GM23338 (cell line): Measurements from ENCODE around the gene CHRM1. TPM values are rescaled to one million over a fixed set of nuclear protein-coding genes. Genes with fewer than 3 reads are reported as not detected.
A peak's percentile ranks its signal among the peaks of the same experiment; 100 is the strongest.

Experiments used
- ATAC-seq: fragments of 200-7000 bp; cut with Tn5 transposase; 3 replicates; pipeline ENCODE4 v1.9.1; 2020
- DNase-seq: peaks from one replicate; pipeline ENCODE4 v3.0.0-alpha.2; 2015; ENCODE audit warnings: low spot score
- H2AFZ ChIP-seq: fragments of 200-600 bp; sonication (generic); 2 replicates; pipeline ENCODE4 v1.8.0; 2016; ENCODE audit warnings: antibody characterized with exemption, mild to moderate bottlenecking, moderate library complexity
- H3F3A ChIP-seq: fragments of 200-600 bp; sonication (generic); replicated peaks from 2 replicates; pipeline ENCODE4 v1.8.0; 2017; ENCODE audit warnings: antibody characterized with exemption, mixed run types, low read depth
- H3K27ac ChIP-seq: fragments of 200-600 bp; sonication (generic); 2 replicates; pipeline ENCODE4 v1.6.1; 2016; ENCODE audit warnings: low read depth
- H3K27me3 ChIP-seq: fragments of 200-600 bp; sonication (generic); 2 replicates; pipeline ENCODE4 v1.8.0; 2016; ENCODE audit warnings: mild to moderate bottlenecking, mixed run types, moderate library complexity; ENCODE audit not compliant: insufficient read depth
- H3K36me3 ChIP-seq: fragments of 200-600 bp; sonication (generic); 2 replicates; pipeline ENCODE4 v1.8.0; 2016; ENCODE audit warnings: mild to moderate bottlenecking; ENCODE audit not compliant: insufficient read depth
- H3K4me1 ChIP-seq: fragments of 200-600 bp; sonication (generic); 2 replicates; pipeline ENCODE4 v1.8.0; 2016; ENCODE audit warnings: mild to moderate bottlenecking, moderate library complexity; ENCODE audit not compliant: insufficient read depth
- H3K4me2 ChIP-seq: fragments of 200-600 bp; sonication (generic); 2 replicates; pipeline ENCODE4 v1.7.1; 2017; ENCODE audit warnings: mixed run types
- H3K4me3 ChIP-seq: fragments of 200-600 bp; sonication (generic); 2 replicates; pipeline ENCODE4 v1.6.1; 2016; ENCODE audit warnings: mixed run types
- H3K79me2 ChIP-seq: fragments of 200-600 bp; sonication (generic); replicated peaks from 2 replicates; pipeline ENCODE4 v1.8.0; 2017; ENCODE audit warnings: mild to moderate bottlenecking; ENCODE audit not compliant: insufficient read depth
- H3K9me2 ChIP-seq: fragments of 200-600 bp; sonication (generic); 2 replicates; pipeline ENCODE4 v1.8.0; 2017; ENCODE audit not compliant: insufficient read depth
- H4K20me1 ChIP-seq: fragments of 200-600 bp; sonication (generic); replicated peaks from 2 replicates; pipeline ENCODE4 v1.8.0; 2017; ENCODE audit warnings: mild to moderate bottlenecking; ENCODE audit not compliant: insufficient read depth
- H3K27ac Mint-ChIP-seq: 2 replicates; pipeline ENCODE4 v1.8.0; 2020; ENCODE audit warnings: inconsistent platforms, mild to moderate bottlenecking, moderate library complexity, mixed read lengths
- H3K27me3 Mint-ChIP-seq: 3 replicates; pipeline ENCODE4 v1.8.0; 2022; ENCODE audit warnings: low read depth, mild to moderate bottlenecking, moderate library complexity, mixed read lengths, inconsistent platforms; ENCODE audit not compliant: insufficient read depth, poor library complexity
- H3K36me3 Mint-ChIP-seq: 3 replicates; pipeline ENCODE4 v1.8.0; 2021; ENCODE audit warnings: low read depth, mild to moderate bottlenecking, inconsistent platforms, moderate library complexity, mixed read lengths
- H3K4me1 Mint-ChIP-seq: 3 replicates; pipeline ENCODE4 v1.8.0; 2020; ENCODE audit warnings: mild to moderate bottlenecking, inconsistent platforms, mixed read lengths
- H3K4me3 Mint-ChIP-seq: 3 replicates; pipeline ENCODE4 v1.8.0; 2021; ENCODE audit warnings: moderate library complexity, mild to moderate bottlenecking, inconsistent platforms, mixed read lengths
- H3K9me3 Mint-ChIP-seq: 3 replicates; pipeline ENCODE4 v1.8.0; 2020; ENCODE audit warnings: moderate library complexity, mild to moderate bottlenecking, inconsistent platforms, mixed read lengths
- CREB1 ChIP-seq: fragments of 250-450 bp; sonication (Bioruptor Pico); IDR thresholded peaks from 2 replicates; pipeline ENCODE4 v1.5.0; 2020; ENCODE audit warnings: low read depth, mild to moderate bottlenecking, moderate library complexity
- CTCF ChIP-seq, 2 experiments: fragments of 200-600 bp in 1 of 2; sonication (generic) in 1 of 2; conservative IDR thresholded peaks; 2 replicates each; pipeline versions ENCODE4 v1.5.1 to v1.6.1; 2016 to 2017; ENCODE audit warnings: antibody characterized with exemption in 2 of 2, low read depth in 2 of 2, mild to moderate bottlenecking in 2 of 2, moderate library complexity in 1 of 2
- ETS1 ChIP-seq: IDR thresholded peaks from 2 replicates; pipeline ENCODE4 v1.6.1; 2016; ENCODE audit warnings: antibody characterized with exemption
- EZH2 ChIP-seq: fragments of 200-600 bp; sonication (generic); IDR thresholded peaks from one replicate; pipeline ENCODE4 v1.8.0; 2017; ENCODE audit warnings: antibody characterized with exemption, mild to moderate bottlenecking, low read depth; ENCODE audit not compliant: unreplicated experiment
- EZH2phosphoT487 ChIP-seq: fragments of 200-600 bp; sonication (generic); IDR thresholded peaks from one replicate; pipeline ENCODE4 v1.8.1; 2018; ENCODE audit warnings: antibody characterized with exemption; ENCODE audit not compliant: unreplicated experiment
- JUNB ChIP-seq: IDR thresholded peaks from one replicate; pipeline ENCODE4 v1.6.1; 2016; ENCODE audit warnings: antibody characterized with exemption; ENCODE audit not compliant: unreplicated experiment
- NANOG ChIP-seq: IDR thresholded peaks from 2 replicates; pipeline ENCODE4 v1.6.1; 2016; ENCODE audit warnings: antibody characterized with exemption, borderline replicate concordance
- STAT1 ChIP-seq: IDR thresholded peaks from one replicate; pipeline ENCODE4 v1.6.1; 2016; ENCODE audit warnings: antibody characterized with exemption; ENCODE audit not compliant: unreplicated experiment
- ZNF114 ChIP-seq: fragments of 250-450 bp; sonication (Bioruptor Pico); IDR thresholded peaks from 2 replicates; pipeline ENCODE4 v1.5.0; 2020; ENCODE audit warnings: mild to moderate bottlenecking, moderate library complexity
- ZNF331 ChIP-seq: fragments of 250-450 bp; sonication (Bioruptor Pico); IDR thresholded peaks from 2 replicates; pipeline ENCODE4 v1.5.0; 2020; ENCODE audit warnings: low read depth, mild to moderate bottlenecking, moderate library complexity
- ZNF462 ChIP-seq: fragments of 250-450 bp; sonication (Bioruptor Pico); IDR thresholded peaks from 2 replicates; pipeline ENCODE4 v1.5.0; 2020; ENCODE audit warnings: mild to moderate bottlenecking, moderate library complexity
- polyA plus RNA-seq: library from polyadenylated mRNA; unstranded; fragments of >200 nt; fragmentation: Nextera tagmentation; extraction: Ambion mirVana; gene quantifications from 2 replicates; pipeline ENCODE4 v1.2.1, GENCODE V29; 2016
- total RNA-seq: library from RNA; depleted of rRNA; stranded (reverse); fragments of >200 nt; shearing (Covaris generic); gene quantifications from 2 replicates; pipeline ENCODE4 v1.2.3, GENCODE V29; 2014

Gene CHRM1
- total and polyA plus RNA-seq, 2 experiments from 2014 or later: 0.14 to 0.44 TPM

- TF ChIP-seq CTCF (conservative IDR thresholded peaks at IDR 0.05; ENCODE audit: low read depth in 2 of 2): no peak
- TF ChIP-seq CREB1 (CRISPR knock-in tag): no peak
These were observed 4.1 kb upstream of the CHRM1 start (continued) for GRCh38 chr11:62925308-62925707.

- peak overlapping the region; percentile 70 for H3K4me3 Mint-ChIP-seq
- Histone ChIP-seq H3K27me3 (peaks cover 86% of the 10 kb centered on the region), H4K20me1 (no peaks in the 10 kb centered on the region), H3K4me1 (peaks cover 35% of the 10 kb centered on the region), H3K4me3 (peak overlapping the region; percentile 72), H3K27ac (no peak overlapping the region), H3F3A (peaks cover 29% of the 10 kb centered on the region), H3K36me3 (no peaks in the 10 kb centered on the region), H3K79me2 (no peaks in the 10 kb centered on the region), H3K9me2 (no peaks in the 10 kb centered on the region), H3K4me2 (peak overlapping the region; percentile 90), H2AFZ (peak overlapping the region; percentile 99)
- no peaks in the 10 kb centered on the region; the same call in 2 of the 3 replicates for H3K36me3 Mint-ChIP-seq
- no peak for ATAC-seq
- no peak overlapping the region for H3K27ac Mint-ChIP-seq
- DNase-seq: peak; percentile 49
- H3K9me3 Mint-ChIP-seq: no peaks in the 10 kb centered on the region; the same call in 2 of the 3 replicates
- H3K27me3 Mint-ChIP-seq: peaks cover 73% of the 10 kb centered on the region
- peaks cover 46% of the 10 kb centered on the region for H3K4me1 Mint-ChIP-seq
- TF ChIP-seq JUNB (no peak), ZNF331 (CRISPR knock-in tag) (no peak), NANOG (no peak), ZNF462 (CRISPR knock-in tag) (no peak), STAT1 (no peak), CREB1 (CRISPR knock-in tag) (no peak), ETS1 (no peak), EZH2 (no peak), ZNF114 (no peak), CTCF (conservative IDR thresholded peaks at IDR 0.05; ENCODE audit: low read depth in 2 of 2) (no peak), EZH2phosphoT487 (no peak)
These were observed 2.6 kb upstream of the CHRM1 start for GRCh38 chr11:62923601-62924411.
